Stimulated activated CD4-positive, alpha-beta T cell treated with anti-CD3 and anti-CD28 coated beads, Interleukin-2, amount 100 ng/mL, for 48 hours (primary cell): Measurements from ENCODE around the gene STRADB.
"Not testable (repeated sequence)": the region's sequence is repeated elsewhere in the genome, so short reads cannot be mapped to it uniquely, and the experiment has no call there.

Experiments used
- DNase-seq, 2 donors: peaks; one replicate each; pipeline ENCODE4 v3.0.0-alpha.2; 2020

The STRADB gene, protein sequence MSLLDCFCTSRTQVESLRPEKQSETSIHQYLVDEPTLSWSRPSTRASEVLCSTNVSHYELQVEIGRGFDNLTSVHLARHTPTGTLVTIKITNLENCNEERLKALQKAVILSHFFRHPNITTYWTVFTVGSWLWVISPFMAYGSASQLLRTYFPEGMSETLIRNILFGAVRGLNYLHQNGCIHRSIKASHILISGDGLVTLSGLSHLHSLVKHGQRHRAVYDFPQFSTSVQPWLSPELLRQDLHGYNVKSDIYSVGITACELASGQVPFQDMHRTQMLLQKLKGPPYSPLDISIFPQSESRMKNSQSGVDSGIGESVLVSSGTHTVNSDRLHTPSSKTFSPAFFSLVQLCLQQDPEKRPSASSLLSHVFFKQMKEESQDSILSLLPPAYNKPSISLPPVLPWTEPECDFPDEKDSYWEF

GRCh38 chr2:201451292-201452057 is at the start of gene STRADB, which contains the start of gene TRAK2:
Gene STRADB, plus strand, starts transcription at chr2:201451740. Its CDS starts 3,101 bp downstream, at chr2:201454841.
Gene TRAK2, minus strand, starts transcription at chr2:201451458. Its CDS starts 30,951 bp downstream, at chr2:201420507.
- peak; percentile 88 to 89 for DNase-seq

- no peak for DNase-seq
Observed at GRCh38 chr2:201401815-201402214, 49.7 kb upstream of the STRADB start.

- DNase-seq: no peak
Observed at GRCh38 chr2:201402651-201403562, 48.6 kb upstream of the STRADB start.

- no peak for DNase-seq
Observed at GRCh38 chr2:201403880-201404279, 47.7 kb upstream of the STRADB start.

- no peak for DNase-seq
Observed at GRCh38 chr2:201404699-201405280, 46.8 kb upstream of the STRADB start.

- no peak for DNase-seq
Observed at GRCh38 chr2:201406077-201406662, 45.4 kb upstream of the STRADB start.

- DNase-seq: no peak
Observed at GRCh38 chr2:201407265-201407664, 44.3 kb upstream of the STRADB start.

DNA sequence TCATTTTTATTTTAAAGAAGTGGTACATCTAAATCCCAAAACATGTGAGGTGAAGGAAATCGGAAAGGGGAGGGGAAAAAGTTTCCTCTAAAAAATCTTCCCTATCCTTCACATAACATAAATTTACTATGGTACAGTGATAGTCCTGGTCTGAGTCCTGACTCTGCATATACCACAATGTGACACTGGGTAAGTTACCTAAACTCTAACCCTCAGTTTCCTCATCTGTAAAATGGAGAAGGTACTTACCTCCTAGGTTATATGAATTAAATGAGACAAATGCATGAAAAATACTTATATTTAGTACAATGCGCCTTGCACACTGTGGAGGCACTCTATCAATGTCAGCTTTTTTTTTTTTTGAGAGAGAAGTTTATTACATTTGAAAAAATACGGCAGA is 42.6 kb upstream of the STRADB start:
- no peak for DNase-seq

- no peak for DNase-seq
Observed at GRCh38 chr2:201411421-201411820, 40.1 kb upstream of the STRADB start.

DNA sequence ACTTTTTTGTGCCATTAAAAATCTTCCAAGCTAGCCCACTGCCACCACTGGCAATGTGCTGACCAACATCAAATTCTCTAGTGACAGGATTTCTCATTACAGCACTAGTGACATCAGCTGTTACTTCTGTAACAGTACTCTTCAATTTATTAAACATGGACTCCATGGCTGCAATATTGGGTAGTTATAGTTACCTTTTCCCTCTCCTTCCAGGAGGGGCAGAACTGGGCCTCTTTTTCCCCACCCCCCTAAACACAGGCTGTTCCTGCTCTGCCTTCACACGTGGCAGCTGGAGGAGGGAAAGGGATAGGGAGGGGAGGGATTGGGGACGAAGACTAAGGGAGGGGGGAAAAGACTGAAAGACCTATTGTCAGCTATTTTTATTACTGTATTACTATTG is 38.4 kb upstream of the STRADB start:
- no peak for DNase-seq

GRCh38 chr2:201413552-201413951 is 38.0 kb upstream of the STRADB start:
- DNase-seq: no peak

DNA sequence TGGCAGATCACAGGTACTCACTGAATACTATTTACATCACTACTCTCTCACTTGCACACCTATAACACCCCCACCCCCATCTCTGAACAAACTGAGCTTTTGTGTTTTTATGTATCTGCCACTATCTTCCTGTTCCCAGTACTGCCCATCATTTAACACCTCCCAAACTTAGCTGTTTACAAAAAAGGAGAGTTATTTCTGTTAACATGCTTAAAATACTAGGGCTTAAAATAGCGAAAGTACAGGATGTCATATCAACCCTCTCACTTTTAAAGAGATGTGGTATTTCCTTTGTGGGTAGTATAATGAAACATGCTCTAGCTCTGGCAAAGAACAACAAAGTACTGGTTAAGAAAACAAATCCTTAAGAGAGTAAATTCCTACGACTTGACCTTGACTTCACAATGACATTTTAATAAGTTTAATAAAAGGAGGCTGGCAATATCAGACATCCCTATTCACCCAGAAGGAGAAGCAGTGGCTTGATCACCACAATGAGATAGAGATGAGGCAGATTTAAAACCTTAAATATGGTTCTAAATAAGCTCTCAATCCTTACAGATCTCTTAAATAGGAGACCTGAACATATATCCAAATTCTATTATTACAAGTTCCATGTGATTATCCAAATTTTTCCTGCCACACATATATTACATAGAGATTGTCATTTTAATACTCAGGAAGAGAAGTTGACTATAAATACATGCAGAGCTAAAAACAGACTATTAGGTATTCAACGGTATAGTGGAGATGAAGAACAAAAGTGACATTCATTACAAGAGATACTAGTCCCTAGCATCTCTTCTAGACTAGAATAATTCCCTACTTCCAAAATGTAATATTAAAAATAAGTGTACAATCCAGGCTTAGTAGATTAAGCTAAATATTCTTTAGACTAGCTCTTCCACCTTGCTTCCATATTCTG is 37.2 kb upstream of the STRADB start:
- DNase-seq: no peak

- no peak for DNase-seq
Observed at GRCh38 chr2:201415149-201415548, 36.4 kb upstream of the STRADB start.

DNA sequence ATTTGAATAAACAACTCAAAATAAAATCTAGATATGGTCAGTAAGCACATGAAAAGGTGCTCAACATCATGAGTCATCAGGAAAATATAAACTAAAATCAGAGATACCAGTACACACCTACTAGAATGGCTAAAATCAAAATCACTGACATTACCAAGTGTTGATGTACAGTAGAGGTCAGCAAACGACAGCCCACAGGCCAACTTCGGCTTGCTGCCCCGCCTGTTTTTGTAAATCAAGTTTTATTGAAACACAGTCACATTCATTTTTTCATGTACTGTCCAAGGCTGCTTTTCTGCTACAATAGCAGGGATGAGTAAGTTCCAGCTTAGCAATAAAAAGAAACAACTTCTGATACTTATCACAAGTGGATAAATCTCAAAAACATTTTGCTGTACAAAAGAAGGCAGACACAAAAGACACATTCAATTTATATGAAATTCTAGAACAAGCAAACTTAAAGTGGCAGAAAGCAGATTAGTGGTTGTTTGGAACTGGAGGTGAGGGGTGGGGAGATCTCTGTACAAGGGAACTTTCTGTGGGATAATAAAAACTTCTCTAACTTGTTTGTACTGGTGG is 32.4 kb upstream of the STRADB start:
- no peak for DNase-seq

- no peak for DNase-seq
Observed at GRCh38 chr2:201419986-201420385, 31.6 kb upstream of the STRADB start.

GRCh38 chr2:201420442-201421113 is 31.0 kb upstream of the STRADB start:
- no peak for DNase-seq

GRCh38 chr2:201425952-201426351 is 25.6 kb upstream of the STRADB start:
- no peak for DNase-seq

- DNase-seq: not testable (repeated sequence)
Observed at GRCh38 chr2:201428366-201428765, 23.2 kb upstream of the STRADB start.

DNA sequence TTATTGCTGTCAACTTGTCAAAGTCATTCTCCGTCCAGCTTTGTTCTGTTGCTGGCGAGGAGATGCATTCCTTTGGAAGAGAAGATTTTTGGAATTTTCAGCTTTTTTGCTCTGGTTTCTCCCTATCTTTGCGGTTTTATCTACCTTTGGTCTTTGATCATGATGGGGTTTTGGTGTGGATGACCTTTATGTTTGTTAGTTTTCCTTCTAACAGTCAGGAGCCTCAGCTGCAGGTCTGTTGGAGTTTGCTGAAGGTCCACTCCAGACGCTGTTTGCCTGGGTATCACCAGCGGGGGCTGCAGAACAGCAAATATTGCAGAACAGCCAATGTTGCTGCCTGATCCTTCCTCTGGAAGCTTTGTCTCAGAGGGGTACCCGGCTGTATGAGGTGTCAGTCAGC is 21.7 kb upstream of the STRADB start:
- not testable (repeated sequence) for DNase-seq

DNA sequence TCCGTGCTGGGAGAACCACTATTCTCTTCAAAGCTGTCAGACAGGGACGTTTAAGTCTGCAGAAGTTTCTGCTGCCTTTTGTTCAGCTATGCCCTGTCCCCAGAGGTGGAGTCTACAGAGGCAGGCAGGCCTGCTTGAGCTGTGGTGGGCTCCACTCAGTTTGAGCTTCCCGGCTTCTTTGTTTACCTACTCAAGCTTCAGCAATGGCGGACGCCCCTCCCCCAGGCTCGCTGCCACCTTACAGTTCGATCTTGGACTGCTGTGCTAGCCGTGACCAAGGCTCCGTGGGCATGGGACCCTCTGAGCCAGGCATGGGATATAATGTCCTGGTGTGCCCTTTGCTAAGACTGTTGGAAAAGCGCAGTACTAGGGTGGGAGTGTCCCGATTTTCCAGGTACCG is 21.2 kb upstream of the STRADB start:
- not testable (repeated sequence) for DNase-seq
